ENCODE measurements around the gene SCAMP2.

SCAMP2 gene

DNA sequence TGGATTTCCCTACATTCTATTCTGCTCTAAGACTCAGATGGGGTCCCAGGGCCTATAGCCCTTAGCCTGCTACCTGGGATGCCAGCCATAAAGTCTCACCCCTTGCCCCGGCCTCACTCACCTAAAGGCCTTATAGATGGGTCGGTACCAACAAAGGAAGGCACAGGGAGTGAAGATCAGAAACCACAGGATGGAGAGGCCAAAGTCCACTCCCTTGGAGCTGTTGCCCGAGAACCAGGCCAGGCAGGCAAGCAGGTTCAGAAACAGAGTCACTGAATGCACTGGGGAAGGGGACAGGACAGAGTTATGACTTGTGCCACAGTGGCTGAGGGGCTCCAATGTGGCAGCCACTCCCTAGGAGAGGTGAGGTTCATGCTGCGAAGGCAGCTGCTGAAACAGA lies 22.8 kb downstream of the SCAMP2 start:
- DNase-seq (ENCODE audit: low read depth): no peak
- no peak for TF ChIP-seq CTCF (conservative IDR thresholded peaks at IDR 0.05; ENCODE audit: low read depth, low read length)
- H3K4me3 ChIP-seq (ENCODE audit: low read length): no peak overlapping the region

DNA sequence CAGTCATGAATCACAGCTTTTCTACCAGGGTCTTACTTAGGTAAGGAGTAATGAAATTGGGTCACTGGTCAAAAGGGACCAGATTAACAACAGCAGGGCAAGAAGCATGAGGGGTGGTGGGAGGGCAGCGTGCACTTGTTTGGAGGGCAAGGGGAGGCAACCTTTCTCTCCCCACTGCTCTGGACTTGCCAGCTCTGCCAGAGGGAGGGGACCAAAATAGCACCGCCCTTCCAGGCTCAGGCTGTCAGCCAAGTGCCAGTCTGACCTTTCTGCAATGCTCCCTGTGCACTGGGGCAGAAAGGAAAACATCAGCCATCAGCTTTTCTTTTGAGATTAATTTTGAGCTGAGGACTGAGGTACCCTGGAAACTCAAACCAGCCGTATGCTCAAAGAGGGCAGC lies 25.7 kb downstream of the SCAMP2 start:
- DNase-seq (ENCODE audit: low read depth): no peak
- no peak overlapping the region for H3K4me3 ChIP-seq (ENCODE audit: low read length)
- TF ChIP-seq CTCF (conservative IDR thresholded peaks at IDR 0.05; ENCODE audit: low read depth, low read length): no peak

GRCh38 chr15:74845581-74845980 lies 27.6 kb downstream of the SCAMP2 start:
- H3K4me3 ChIP-seq (ENCODE audit: low read length): no peak overlapping the region
- TF ChIP-seq CTCF (conservative IDR thresholded peaks at IDR 0.05; ENCODE audit: low read depth, low read length): no peak
- no peak for DNase-seq (ENCODE audit: low read depth)

DNA sequence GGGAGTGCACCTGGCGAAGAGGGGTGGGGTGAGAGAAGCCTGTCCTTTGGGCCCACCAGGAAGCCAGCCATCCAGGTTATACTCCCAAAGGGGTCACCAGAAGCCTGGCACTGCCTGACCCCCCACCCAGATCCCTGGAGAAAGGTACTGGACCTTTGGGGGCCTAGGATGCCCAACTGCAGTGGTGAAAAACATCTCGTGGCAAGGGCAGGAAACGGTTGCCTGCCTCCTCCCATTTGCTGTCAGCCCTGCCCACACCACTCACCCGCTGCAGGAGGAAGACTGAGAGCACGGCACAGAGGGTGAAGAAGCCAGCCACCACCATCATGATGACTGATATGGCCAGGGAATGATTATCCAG lies 28.0 kb downstream of the SCAMP2 start:
- DNase-seq (ENCODE audit: low read depth): no peak
- no peak overlapping the region for H3K4me3 ChIP-seq (ENCODE audit: low read length)
- TF ChIP-seq CTCF (conservative IDR thresholded peaks at IDR 0.05; ENCODE audit: low read depth, low read length): no peak

DNA sequence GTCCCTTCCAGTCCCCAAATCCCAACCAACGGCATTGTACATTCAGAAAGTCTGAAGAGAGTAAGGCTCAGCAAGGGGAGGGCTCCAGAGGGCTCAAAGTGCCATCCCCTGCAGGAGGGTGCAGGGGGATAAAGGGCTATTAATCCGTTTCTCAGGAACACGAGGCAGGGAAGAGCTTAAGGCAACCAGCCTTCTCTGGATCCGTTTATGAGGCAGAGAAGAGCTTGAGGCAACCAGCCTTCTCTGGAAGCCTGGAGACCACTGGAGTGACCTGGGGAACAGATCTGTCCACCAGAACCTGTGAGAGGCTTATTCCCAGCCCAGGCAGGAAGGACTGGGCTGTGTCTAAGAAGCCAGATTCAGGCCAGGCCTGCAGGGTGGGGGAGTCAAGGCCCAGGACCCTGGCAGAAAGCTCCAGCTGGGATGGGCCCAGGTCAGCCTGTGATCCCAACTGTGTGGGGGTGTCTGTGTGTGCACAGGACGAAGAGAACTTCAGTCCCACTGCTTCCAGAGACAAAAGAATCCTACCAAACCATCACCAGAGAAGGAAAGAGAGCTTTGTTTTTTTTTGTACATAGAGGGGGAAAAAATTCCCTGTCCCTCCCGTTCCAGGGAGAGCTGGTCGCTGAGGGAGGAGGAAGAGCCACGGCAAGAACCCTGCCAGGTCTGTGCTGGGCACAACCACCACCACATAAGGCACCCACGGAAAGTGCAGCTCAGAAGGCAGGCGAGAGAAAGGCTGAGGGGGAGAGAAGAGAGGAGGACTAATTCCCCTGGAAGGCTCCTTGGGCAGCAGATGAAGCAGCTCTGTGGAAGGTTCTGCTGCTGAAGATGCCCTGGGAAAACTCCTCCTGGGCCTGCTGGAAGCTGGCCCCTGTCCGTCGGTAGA lies 28.6 kb downstream of the SCAMP2 start:
- DNase-seq (ENCODE audit: low read depth): no peak
- no peak overlapping the region for H3K4me3 ChIP-seq (ENCODE audit: low read length)
- TF ChIP-seq CTCF (conservative IDR thresholded peaks at IDR 0.05; ENCODE audit: low read depth, low read length): no peak

DNA sequence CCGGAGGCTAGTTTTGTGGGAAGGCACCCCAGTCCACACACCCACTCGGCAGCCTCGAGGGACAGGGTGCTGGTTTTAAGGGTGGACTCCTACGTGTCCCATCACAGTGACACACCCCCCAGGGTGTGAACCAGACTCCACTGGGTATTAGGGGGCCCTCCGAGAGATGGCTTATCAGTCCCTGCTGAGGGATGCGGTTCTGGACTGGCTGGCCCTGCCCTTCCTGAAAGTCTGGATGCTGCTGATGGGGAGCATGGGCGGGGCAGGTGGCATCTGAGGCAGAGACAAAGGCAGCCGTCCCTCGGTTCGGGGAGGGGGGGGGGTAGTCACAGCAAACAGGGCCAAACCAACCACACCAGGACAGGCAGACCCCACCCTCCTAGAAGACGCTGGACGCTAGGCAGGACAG lies 29.3 kb downstream of the SCAMP2 start:
- H3K4me3 ChIP-seq (ENCODE audit: low read length): no peak overlapping the region
- DNase-seq (ENCODE audit: low read depth): no peak
- TF ChIP-seq CTCF (conservative IDR thresholded peaks at IDR 0.05; ENCODE audit: low read depth, low read length): no peak

GRCh38 chr15:74843445-74843828 lies 29.7 kb downstream of the SCAMP2 start:
- DNase-seq (ENCODE audit: low read depth): no peak
- H3K4me3 ChIP-seq (ENCODE audit: low read length): peak overlapping the region; percentile 34
- no peak for TF ChIP-seq CTCF (conservative IDR thresholded peaks at IDR 0.05; ENCODE audit: low read depth, low read length)
